Endodermal cell (in vitro differentiated cells): Measurements from ENCODE around the gene ZSWIM6. TPM values are rescaled to one million over a fixed set of nuclear protein-coding genes. Genes with fewer than 3 reads are reported as not detected.
A peak's percentile ranks its signal among the peaks of the same experiment; 100 is the strongest.

Experiments
- DNase-seq: peaks from one replicate; pipeline ENCODE4 v3.0.0-alpha.2; 2017
- H3K27ac ChIP-seq: 2 replicates; pipeline ENCODE4 v1.5.1; 2013; ENCODE audit warnings: mild to moderate bottlenecking, low read depth, low read length, moderate library complexity
- H3K27me3 ChIP-seq: 2 replicates; pipeline ENCODE4 v1.6.1; 2013; ENCODE audit warnings: mild to moderate bottlenecking, low read length, moderate library complexity; ENCODE audit not compliant: insufficient read depth, control insufficient read depth, poor library complexity, severe bottlenecking
- H3K36me3 ChIP-seq: 2 replicates; pipeline ENCODE4 v1.7.0; 2013; ENCODE audit warnings: mild to moderate bottlenecking, low read length, moderate library complexity; ENCODE audit not compliant: control insufficient read depth, insufficient read depth
- H3K4me1 ChIP-seq: one replicate; pipeline ENCODE4 v1.7.0; 2013; ENCODE audit warnings: low read length; ENCODE audit not compliant: control insufficient read depth, insufficient read depth
- H3K4me3 ChIP-seq: 2 replicates; pipeline ENCODE4 v1.5.1; 2013; ENCODE audit warnings: mild to moderate bottlenecking, low read length, moderate library complexity
- H3K9ac ChIP-seq: 2 replicates; pipeline ENCODE4 v1.6.1; 2013; ENCODE audit warnings: mild to moderate bottlenecking, low read length, moderate library complexity; ENCODE audit not compliant: poor library complexity, severe bottlenecking; ENCODE audit errors: extremely low read depth
- H3K9me3 ChIP-seq: 2 replicates; pipeline ENCODE4 v1.6.1; 2013; ENCODE audit warnings: mild to moderate bottlenecking, low read length, moderate library complexity; ENCODE audit not compliant: control insufficient read depth
- H3K27ac Mint-ChIP-seq: 2 replicates; pipeline ENCODE4 v1.8.0; 2020; ENCODE audit warnings: mixed read lengths
- H3K27me3 Mint-ChIP-seq: 2 replicates; pipeline ENCODE4 v1.8.0; 2021; ENCODE audit warnings: mild to moderate bottlenecking, mixed read lengths; ENCODE audit not compliant: insufficient read depth
- H3K36me3 Mint-ChIP-seq: 2 replicates; pipeline ENCODE4 v1.8.0; 2020; ENCODE audit warnings: low read depth, mixed read lengths
- H3K4me1 Mint-ChIP-seq: 2 replicates; pipeline ENCODE4 v1.8.0; 2020; ENCODE audit warnings: mixed read lengths
- H3K4me3 Mint-ChIP-seq: 2 replicates; pipeline ENCODE4 v1.8.0; 2020; ENCODE audit warnings: mild to moderate bottlenecking, moderate library complexity, mixed read lengths
- H3K9me3 Mint-ChIP-seq: 2 replicates; pipeline ENCODE4 v1.8.0; 2020; ENCODE audit warnings: mild to moderate bottlenecking, mixed read lengths
- WGBS, 2 experiments: methylation state at CpG; one replicate each; pipeline versions ENCODE4 v1.1.5 to v1.1.7; 2013; ENCODE audit warnings: missing lambda C conversion rate in 2 of 2, mixed read lengths in 1 of 2; ENCODE audit not compliant: insufficient coverage in 1 of 2, insufficient read length in 1 of 2; 5-methylcytosine and 5-hydroxymethylcytosine counted together
- total RNA-seq, 2 donors: library from RNA; stranded (reverse); fragmentation: NEBNext Ultra II Directional in 1 of 2; extraction: Animal tissue kit (Norgen Biotek cat#: 25700) in 1 of 2; gene quantifications; 2 replicates in 1 of 2; 3 replicates in 1 of 2; pipeline ENCODE4 v1.2.1, GENCODE V29; 2021
- TF ChIP-seq, protein P1 (sequence below): fragments of 200-600 bp; sonication (generic); conservative IDR thresholded peaks from 2 replicates; pipeline ENCODE4 v1.5.0; 2021; ENCODE audit warnings: antibody characterized with exemption, mild to moderate bottlenecking

The ZSWIM6 gene
- total RNA-seq, 2 donors from 2014 or later: 18.1 to 18.8 TPM

- H3K27me3 Mint-ChIP-seq: no peaks in the 10 kb centered on the region
- peaks cover 12% of the 10 kb centered on the region for H3K36me3 Mint-ChIP-seq
- peaks cover 9% of the 10 kb centered on the region for H3K4me1 Mint-ChIP-seq
- H3K9ac ChIP-seq: no peak overlapping the region
- TF ChIP-seq, protein P1, sequence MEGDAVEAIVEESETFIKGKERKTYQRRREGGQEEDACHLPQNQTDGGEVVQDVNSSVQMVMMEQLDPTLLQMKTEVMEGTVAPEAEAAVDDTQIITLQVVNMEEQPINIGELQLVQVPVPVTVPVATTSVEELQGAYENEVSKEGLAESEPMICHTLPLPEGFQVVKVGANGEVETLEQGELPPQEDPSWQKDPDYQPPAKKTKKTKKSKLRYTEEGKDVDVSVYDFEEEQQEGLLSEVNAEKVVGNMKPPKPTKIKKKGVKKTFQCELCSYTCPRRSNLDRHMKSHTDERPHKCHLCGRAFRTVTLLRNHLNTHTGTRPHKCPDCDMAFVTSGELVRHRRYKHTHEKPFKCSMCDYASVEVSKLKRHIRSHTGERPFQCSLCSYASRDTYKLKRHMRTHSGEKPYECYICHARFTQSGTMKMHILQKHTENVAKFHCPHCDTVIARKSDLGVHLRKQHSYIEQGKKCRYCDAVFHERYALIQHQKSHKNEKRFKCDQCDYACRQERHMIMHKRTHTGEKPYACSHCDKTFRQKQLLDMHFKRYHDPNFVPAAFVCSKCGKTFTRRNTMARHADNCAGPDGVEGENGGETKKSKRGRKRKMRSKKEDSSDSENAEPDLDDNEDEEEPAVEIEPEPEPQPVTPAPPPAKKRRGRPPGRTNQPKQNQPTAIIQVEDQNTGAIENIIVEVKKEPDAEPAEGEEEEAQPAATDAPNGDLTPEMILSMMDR: no peak
- DNase-seq: no peak
- H3K9me3 Mint-ChIP-seq: peaks cover 1% of the 10 kb centered on the region
- 90 to 100% methylated on average over 2 to 3 of the region's 3 CpGs for WGBS, 2 experiments
- no peaks in the 10 kb centered on the region for H3K27me3 ChIP-seq
- H3K9me3 ChIP-seq: no peaks in the 10 kb centered on the region
- no peaks in the 10 kb centered on the region for H3K4me1 ChIP-seq
- no peak overlapping the region for H3K4me3 ChIP-seq
- peaks cover 9% of the 10 kb centered on the region for H3K36me3 ChIP-seq
- no peak overlapping the region for H3K27ac ChIP-seq
- no peak overlapping the region for H3K4me3 Mint-ChIP-seq
- H3K27ac Mint-ChIP-seq: peak overlapping the region; percentile 17
Measured at GRCh38 chr5:61501971-61502370, 169.9 kb downstream of the ZSWIM6 start.

GRCh38 chr5:61504143-61504770 is 172.2 kb downstream of the ZSWIM6 start:
- Mint-ChIP-seq H3K9me3 (peaks cover 1% of the 10 kb centered on the region), H3K4me1 (peaks cover 9% of the 10 kb centered on the region), H3K27ac (no peak overlapping the region), H3K27me3 (no peaks in the 10 kb centered on the region), H3K36me3 (peaks cover 14% of the 10 kb centered on the region), H3K4me3 (no peak overlapping the region)
- Histone ChIP-seq H3K9ac (no peak overlapping the region), H3K4me1 (no peaks in the 10 kb centered on the region), H3K27ac (peak overlapping the region; percentile 27), H3K9me3 (no peaks in the 10 kb centered on the region), H3K36me3 (peaks cover 10% of the 10 kb centered on the region), H3K27me3 (no peaks in the 10 kb centered on the region), H3K4me3 (no peak overlapping the region)
- WGBS, 2 experiments: no CpG with 5 or more reads among the region's 1 CpG
- no peak for DNase-seq
- TF ChIP-seq, protein P1: no peak

- peaks cover 1% of the 10 kb centered on the region for H3K9me3 Mint-ChIP-seq
- no peak overlapping the region for H3K4me3 ChIP-seq
- no peaks in the 10 kb centered on the region for H3K9me3 ChIP-seq
- H3K4me1 ChIP-seq: no peaks in the 10 kb centered on the region
- no peaks in the 10 kb centered on the region for H3K27me3 Mint-ChIP-seq
- H3K27ac ChIP-seq: no peak overlapping the region
- peaks cover 10% of the 10 kb centered on the region for H3K36me3 ChIP-seq
- H3K9ac ChIP-seq: no peak overlapping the region
- no peak for DNase-seq
- H3K36me3 Mint-ChIP-seq: peaks cover 16% of the 10 kb centered on the region
- TF ChIP-seq, protein P1: no peak
- H3K4me1 Mint-ChIP-seq: peaks cover 9% of the 10 kb centered on the region
- H3K27me3 ChIP-seq: no peaks in the 10 kb centered on the region
- no peak overlapping the region for H3K4me3 Mint-ChIP-seq
- H3K27ac Mint-ChIP-seq: no peak overlapping the region
Measured at GRCh38 chr5:61505281-61505680, 173.2 kb downstream of the ZSWIM6 start.
